UCSD-AML1 (cell line): ENCODE results near the gene KCNJ14.
"Not testable (repeated sequence)": the region's sequence is repeated elsewhere in the genome, so short reads cannot be mapped to it uniquely, and the experiment has no call there.

Source experiments
- DNase-seq: peaks from one replicate; lab custom pipeline; 2025; ENCODE audit not compliant: unreplicated experiment; lab: John Stamatoyannopoulos, UW

Gene KCNJ14

DNA sequence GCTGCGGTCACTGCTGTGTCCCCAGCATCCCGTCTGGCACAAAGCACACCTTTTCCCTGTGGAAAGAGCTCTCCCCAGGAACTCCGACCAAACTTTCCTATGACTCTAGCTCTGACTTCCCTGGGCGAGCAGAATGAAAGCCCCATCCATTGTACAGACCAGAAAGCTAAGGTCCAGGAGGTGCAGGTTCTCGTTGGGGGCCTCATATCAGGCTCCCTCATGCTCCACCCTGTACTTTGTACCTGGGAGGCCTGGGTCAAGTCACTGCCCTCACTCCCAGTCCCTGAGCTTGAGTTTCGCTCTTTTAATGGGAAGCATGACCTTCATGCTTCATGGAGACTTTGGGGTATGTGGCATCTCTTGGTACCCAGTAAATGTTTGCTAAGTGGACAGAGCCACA lies 32.2 kb downstream of the KCNJ14 start:
- no peak for DNase-seq

DNA sequence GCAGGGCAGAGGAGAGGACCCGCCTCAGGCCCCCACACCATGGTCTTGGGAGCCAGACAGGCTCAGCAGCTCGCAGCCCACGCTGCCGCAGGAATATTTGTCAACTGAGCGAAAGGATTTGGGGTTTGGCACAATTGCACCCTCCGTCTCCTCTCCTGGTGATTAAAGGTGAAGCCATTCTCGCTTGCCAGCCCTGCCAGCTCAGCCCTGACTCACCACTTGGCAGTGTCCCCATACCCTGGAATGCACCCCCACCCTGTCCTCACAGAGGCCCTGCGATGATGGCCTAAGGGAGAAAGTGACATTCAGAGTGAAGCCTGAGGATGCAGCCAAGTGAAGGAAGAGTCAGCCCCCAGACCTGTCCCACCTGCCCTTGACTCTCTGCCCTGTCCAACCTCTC lies 32.6 kb downstream of the KCNJ14 start:
- DNase-seq = no peak

DNA sequence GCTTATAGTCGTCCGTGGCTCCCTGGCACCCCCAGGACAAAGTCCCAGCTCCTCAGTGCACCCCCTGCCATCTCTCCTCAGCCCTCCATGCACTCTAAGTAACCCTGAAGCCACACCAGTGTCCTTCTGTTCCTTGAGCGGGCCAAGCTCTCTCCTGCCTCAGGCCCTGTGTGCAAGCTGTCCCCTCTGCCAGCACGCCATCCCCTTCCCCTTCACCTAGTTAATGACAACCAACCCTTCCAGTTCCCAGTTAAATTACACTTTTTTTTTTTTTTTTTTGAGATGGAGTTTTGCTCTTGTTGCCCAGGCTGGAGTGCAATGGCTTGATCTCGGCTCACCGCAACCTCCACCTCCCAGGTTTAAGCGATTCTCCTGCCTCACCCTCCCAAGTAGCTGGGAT lies 33.1 kb downstream of the KCNJ14 start:
- DNase-seq = not testable (repeated sequence)

DNA sequence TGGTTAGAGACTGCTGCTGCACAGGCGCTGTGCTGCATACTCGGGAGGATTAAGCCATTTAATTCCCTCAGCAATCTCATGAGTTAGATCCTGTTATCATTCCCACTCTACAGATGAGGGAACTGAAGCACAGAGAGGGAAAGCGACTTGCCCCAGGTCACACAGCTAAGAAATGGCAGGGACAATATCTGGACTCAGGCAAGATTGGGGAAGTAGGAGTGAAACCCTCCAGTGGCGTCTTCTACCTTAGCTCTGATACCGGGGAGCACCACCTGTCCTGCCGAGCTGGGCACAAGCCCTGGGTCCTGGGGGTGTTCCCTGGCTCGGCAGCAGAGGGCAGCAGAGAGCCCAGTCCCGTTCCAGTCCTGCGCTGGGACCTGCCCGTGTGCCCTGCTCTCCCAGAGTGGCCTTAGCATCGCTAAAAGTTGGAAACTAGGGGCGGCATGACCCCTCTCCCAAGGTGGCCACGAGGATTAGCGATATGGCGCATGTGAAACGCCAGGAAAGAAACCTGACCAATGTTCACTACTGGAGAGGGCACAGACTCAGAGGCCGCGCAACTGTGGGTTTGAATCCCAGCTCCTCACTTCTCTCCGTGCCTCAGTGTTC lies 34.3 kb downstream of the KCNJ14 start:
- DNase-seq = peak; percentile 77

DNA sequence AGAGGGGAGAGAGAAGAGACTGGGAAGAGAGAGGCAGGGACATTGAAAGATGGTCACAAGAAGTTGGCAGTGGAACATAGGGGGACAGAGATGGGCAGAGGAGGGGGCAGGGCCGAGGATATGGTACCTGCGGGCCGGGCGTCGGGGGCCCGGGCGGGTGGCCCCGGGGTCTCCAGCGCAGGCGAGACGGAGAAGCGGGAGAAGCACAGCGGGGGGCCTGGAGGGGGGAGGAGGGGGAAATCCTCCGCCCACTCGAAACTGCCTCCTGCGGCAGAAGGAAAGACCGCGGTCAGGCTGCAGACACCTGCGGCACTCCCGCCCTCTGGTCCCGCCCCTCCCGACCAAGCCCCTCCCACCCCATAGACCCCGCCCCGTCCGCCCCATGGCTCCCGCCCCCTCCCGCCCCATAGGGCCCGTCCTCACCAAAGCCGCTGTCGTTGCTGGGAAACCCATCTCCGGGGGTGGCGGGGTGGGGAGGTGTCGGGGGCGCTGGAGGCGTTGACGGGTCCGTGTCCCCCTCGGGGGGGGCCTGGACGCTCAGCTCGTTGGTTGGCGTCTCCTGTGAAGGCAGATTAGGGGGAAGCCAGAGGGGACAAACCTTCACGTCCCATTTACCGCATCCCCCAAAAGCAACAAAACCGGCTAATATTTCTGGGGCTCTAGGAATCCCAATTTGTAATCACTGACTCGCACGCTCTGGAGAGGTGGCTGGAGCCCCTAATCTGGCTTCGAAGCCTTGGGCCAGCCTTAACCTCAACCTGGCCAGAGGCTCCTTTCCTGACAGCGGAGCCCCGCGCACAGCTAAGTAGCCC lies 35.8 kb downstream of the KCNJ14 start:
- no peak for DNase-seq

DNA sequence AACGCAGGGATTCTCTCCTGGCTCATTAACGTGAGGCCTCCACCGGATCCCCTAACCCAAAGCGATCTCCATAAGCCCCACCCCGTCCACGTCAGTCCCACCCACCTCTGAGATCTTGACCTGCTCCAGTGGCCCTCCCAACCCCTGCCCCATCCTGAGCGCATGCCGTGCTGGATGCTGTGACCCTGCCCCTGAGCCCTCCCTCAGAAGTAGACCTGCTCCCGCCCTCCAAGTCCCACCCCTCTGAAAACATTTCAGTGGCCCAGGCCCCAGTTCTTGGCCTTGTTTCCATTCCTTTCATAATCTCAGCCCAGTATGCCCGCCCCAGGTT lies 36.4 kb downstream of the KCNJ14 start:
- no peak for DNase-seq

DNA sequence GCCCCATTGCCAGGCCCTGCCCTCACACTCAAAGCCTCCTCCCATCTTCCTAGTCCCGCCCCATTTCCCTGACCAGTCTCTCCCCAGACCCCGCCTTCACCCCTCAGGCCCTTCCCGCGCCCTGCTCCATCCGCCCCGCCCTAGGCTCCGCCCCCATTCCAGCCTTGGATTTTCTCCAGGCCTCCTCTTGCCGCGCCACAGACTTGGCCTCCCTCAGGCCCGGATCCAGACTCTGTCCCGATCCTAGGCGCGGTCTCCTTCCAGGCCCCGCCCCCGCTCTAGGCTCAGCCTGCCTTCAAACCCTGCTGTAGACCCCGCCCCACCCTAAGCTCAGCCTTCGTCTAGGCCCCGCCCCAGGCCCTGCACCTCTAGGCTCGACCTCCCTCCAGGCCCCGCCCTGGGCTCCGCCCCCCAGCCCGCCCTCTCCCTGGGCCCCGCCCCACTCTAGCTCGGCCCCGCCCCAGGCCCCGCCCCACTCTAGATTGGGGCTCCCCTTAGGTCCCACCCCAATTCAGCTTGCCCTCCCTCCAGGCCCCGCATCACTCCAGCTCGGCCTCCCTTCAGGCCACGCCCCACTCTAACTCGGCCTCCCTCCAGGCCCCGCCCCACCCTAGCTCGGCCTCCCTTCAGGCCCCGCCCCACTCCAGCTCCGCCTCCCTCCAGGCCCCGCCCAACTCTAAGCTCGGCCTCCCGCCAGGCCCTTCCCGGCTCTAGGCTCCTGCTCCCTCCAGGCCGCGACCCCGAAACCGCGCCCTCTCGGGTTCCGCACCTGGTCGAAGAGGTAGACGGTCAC lies 37.7 kb downstream of the KCNJ14 start:
- peak; percentile 99 for DNase-seq

DNA sequence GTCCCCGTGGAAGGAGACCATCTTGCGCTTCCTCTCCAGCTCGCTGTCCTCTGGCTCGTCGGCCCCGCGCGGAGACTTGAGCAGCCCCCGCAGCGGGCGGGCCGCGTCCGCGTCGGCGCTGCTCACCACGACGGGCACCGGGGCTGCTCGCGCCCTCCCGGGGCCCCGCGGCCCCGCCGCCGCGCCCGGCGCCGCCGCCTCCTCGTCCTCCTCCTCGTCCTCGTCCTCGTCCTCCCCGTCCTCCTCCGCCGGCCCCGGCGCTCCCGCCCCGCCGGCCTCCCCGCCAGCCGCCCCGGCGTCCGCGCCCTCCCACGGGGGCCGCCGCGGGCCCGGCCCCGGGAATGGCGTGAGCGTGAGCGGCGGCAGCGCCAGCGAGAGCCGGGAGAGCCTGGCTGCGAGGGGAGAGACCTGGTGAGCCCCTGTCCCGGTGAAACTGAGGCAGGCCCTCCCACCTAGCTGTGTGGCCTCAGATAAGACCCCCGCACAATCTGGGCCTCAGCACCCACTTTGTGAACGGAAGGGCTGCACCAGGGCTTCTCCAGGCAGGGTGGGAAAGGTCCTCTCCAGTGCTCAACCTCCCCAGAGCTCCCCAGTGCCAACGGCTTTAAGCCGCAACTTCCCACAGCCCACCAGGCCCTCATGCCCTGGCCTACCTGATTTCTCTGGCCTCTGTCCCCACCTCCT lies 38.5 kb downstream of the KCNJ14 start:
- no peak for DNase-seq

DNA sequence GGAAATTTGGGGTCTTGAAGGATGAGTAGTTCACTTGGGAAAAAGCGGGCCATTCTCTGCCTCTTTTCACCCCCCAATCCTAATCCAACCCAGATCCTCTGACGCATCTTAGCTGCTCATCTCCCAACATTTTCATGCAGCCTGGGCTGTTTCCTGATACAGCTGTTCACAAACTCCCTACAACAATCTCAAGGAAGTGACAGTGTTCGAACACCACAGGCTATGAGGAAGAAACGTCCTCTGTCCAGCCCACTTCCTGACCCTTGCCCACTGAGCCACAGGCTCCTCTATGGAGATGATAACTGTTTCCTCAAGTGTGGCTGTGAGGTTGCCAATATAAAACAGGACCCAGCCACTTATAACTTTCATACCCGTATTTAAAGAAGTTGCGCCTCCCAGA lies 40.0 kb downstream of the KCNJ14 start:
- DNase-seq = peak; percentile 75

DNA sequence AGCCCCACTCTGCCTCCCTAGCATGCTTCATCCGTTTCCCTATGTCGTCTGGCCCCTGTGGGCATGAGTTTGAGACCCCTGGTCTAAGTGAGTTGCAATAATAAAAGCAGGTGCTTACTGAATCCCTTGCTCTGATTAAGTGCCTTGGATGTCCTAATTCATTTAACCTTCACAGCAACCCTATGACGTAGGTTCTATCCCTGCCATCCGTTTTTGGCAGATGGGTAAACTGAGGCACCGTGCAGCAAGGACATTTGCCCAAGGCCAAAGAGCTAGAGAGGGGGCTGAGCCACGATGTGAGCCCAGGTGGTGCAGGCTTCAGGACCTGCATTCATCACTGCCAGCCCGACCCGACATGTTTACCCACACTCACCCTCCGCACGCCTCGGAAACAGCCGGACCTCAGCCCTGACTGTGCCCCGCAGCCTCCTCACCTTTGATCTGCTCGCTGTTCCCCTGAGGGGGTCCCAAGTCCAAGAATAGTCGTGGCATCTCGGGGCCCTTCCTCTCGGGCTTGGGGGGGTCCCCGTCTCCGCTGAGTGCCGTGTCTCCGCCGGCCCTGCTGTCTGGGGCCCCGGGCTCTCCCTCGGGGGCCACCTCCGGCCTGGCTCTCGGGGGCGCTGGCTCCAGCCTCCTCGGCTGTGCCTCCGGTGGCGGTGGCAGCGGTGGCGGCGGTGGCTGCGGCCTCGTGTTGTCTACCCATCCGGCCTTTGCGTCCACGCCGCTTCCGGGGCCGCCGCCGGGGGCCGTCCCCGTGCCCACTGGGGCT lies 41.8 kb downstream of the KCNJ14 start:
- DNase-seq = no peak

DNA sequence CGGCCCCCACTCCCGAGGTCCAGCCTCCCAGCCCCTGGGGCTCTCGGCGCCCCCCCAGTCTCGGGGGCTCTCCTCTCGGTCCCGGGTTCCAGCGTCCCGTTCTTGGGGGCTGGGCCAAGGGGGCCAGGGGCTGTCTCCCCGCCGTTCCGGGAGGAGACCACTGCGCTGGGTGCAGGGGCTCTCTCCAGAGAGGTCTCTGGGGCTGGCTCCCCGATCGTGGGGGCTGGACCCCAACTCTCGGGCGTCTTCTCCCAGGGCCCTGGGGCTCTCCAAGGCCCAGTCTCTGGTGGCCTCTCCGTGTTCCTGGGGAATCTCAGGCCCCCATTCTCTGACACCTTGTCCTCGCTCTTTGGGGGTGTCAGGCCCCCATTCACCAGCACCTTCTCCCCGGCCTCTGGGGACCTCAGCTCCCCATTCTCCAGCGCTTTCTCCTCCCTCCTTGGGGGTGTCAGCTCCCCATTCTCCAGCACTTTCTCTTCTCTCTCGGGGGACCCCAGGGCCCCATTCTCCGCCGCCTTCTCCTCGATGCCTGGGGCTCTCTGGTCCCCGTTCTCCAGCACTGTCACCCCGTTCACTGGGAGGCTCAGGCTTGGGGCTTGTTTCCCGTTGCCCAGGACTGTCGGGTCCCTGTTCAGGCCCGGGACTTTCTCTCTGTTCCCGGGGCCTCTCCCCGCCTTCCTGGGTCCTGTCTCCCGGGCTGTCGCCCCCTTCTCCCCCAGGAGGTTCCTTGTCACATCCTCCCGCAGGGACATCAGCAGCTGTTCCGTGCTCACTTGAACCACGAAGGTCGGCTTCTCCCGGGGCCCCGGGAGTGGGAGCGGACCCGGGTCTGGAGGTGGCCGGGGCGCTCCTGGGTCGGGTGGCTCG lies 42.6 kb downstream of the KCNJ14 start:
- DNase-seq = no peak

DNA sequence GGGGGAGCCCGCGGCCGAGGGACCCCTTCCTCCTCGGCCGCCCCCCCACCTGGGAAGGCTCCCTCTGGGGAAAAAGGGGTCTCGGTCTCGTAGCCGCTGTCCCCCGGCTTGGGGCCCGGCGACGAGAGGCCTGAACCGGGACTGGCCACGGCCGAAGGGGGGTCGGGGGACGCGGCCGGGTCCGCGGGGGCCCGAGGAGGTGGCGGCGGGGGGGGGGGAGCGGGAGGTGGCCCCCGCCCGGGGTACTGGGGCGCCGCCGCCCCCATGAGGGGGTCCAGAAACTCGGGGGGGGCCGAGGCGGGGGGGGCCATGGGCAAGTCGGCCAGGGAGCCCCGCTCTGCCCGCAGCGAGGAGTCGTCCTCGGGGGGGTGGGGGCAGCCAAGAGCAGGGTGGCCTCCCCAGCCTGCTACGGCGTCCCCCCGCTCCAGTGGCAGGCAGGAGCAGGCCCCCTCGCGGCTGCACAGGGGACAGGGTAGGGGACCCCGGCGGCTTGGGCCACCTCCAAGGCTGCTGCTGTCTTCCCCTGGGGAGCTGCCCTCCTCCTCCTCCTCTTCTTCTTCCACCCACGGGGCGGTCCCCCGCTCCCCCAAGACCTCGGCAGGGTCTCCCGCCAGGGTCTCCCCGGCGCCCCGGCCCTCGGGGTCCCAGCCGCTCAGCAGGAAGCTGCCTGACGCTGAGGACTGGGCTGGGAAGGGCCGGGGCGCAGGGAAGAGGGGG lies 43.4 kb downstream of the KCNJ14 start:
- DNase-seq = no peak

DNA sequence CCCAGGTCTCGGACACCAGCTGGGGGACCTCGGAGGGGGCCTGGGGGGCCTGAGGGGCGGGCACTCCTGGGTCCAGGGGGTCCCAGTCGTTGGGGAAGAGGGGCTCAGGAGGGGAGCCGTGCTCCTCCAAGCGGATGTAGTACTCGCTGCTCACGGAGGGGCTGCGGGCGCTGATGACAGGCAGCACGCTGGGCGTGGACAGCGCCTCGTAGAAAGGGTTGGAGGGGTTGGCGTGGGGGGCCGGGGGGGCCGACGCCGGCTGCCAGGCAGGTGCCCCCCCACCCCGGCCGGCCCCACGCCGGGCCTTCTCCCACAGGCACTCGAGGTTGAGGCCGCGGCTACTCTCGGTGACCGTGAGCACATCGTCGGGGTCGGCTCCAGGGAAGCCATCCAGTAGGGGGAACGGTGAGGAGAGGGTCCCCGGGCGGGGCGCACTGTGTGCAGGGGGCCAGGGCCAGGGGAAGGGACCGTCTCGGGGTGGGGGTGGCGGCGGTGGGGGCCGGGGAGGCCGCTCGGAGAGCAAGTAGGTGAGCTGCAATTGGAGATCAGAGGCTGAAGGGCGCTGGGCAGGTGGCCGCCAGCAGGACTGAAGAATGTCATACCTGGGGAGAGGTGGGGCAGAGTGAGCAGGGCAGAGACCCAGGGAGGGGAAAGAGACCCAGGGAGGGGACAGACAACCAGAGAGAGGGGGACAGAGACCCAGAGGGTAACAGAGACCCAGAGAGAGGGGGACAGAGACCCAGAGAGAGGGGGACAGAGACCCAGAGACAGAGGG lies 44.1 kb downstream of the KCNJ14 start:
- DNase-seq = no peak

DNA sequence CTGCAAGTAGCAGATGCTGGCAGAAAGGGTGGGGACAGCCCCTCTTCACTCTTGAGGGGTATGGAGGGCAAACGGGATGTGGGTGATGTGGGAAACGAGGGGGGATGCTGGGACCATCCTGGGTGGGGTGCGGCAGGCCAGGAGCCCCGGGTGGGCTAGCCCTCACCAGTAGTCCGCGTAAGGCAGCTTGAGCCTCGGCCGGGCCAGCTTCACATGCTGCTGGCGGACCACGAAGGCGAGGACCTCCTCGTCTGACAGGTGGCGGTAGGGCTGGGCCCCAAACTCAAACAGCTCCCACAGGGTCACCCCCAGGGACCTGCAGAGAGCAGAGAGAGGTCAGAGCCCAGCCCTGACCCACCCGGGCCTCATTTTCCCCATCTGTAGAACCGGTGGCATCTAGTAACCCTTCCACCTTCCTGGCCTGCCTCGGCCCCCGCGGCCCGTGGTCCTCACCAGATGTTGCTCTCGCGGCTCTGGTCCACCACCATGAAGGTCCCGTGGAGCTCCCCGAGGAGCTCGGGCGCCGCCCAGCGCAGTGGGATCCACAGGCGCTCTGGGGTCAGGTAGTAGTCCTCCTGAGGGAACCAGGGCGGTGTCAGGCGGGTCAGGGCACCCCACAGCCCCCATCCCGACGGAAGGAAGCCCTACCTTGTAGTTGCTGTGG lies 45.6 kb downstream of the KCNJ14 start:
- DNase-seq = no peak

DNA sequence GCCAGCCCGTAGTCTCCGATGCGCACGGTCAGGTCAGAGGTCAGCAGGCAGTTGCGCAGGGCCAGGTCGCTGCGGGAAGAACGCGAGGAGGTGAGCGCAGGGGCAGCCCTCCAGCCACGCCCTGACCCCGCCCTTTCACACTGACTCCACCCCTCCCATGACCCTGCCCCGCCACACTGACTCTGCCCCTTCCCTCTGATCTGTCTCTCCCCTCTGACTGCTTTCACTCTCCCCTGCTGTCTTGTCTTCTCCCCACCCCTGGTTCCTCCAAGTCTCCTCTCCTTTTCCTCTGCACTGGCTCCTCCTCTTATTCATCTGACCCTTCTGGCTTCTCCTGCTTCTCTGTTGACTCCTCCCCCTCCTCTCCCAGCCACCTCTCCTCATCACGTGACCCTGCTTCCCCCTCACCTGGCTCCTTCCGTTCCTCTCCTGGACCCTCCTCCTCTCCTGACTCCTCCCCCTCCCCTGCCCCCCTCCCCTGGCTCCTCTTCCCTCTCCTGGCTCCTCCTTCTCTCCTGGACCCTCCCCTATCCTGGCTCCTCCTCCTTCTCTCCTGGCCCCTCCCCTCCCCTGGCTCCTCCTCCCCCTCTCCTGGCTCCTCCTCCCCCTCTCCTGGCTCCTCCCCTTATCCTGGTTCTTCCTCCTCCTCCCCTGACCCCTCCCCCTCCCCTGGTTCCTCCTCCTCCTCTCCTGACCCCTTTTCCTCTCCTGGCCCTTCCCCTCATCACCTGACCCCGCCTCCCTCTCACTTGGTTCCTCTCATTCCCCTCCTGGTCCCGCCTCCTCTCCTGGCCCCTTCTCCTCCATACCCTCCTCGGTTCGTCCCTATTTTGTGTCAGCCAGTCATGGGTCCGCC lies 46.3 kb downstream of the KCNJ14 start:
- DNase-seq = peak; percentile 89

DNA sequence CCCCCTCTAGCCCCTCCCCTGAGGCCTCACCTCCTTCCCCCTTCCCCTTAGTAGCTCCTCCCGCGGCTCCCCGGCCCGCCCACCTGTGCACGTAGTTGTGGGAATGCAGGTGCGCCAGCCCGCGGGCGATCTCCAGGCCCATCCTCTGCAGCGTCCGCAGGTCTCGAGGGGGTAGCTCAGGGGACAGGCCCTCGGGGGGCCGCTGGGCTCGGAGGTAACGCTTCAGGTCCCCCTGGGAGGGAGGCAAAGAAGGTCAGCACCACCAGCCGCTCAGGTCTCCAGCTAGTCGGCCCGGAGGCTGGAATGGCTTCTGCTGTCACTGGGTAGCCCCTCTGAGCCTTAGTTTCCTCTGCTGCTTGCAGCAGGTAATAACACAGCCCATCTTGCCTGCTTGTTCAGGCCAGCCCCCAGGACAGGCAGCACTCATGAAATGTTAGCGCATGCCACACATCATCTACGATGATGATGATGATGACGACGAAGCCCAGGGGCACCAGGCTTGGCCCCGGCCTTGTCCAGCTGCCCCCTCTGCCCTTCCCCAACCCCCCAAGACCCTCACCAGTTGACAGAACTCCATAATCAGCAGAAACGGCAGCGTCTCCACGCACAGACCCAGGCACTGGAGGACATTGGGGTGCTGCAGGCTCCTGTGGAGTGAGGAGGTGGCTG lies 47.1 kb downstream of the KCNJ14 start:
- no peak for DNase-seq
